K562 (cell line): ENCODE measurements around the gene FAM110D. TPM values are rescaled to one million over a fixed set of nuclear protein-coding genes. Genes with fewer than 3 reads are reported as not detected.
A peak's percentile ranks its signal among the peaks of the same experiment; 100 is the strongest.

ENCODE experiments used
- ATF1 ChIP-seq, 2 experiments: fragments of 450-650 bp in 1 of 2; IDR thresholded peaks; 2 replicates each; pipeline ENCODE4 v1.6.1; 2016; ENCODE audit warnings: missing compliant biosample characterization in 1 of 2, missing genetic modification characterization in 1 of 2
- CBFB ChIP-seq: sonication (generic); formaldehyde crosslinking; IDR thresholded peaks from 2 replicates; pipeline ENCODE4 v1.4.0; 2020; ENCODE audit warnings: mild to moderate bottlenecking, missing genetic modification reagents
- CBX1 ChIP-seq: sonication (generic); IDR thresholded peaks from 2 replicates; pipeline ENCODE4 v1.6.1; 2016; ENCODE audit warnings: antibody characterized with exemption, low read depth, mild to moderate bottlenecking
- FOXA3 ChIP-seq, 2 experiments: fragments of 450-650 bp in 1 of 2; sonication (generic) in 1 of 2; formaldehyde crosslinking; IDR thresholded peaks in 1 of 2; conservative IDR thresholded peaks in 1 of 2; 2 replicates each; pipeline versions ENCODE4 v1.4.0 to v1.8.0; 2020 to 2022; ENCODE audit warnings: mild to moderate bottlenecking in 2 of 2, missing genetic modification reagents in 1 of 2
- GATAD2B ChIP-seq: fragments of 450-650 bp; IDR thresholded peaks from 2 replicates; pipeline ENCODE4 v1.6.1; 2017; ENCODE audit warnings: mild to moderate bottlenecking, borderline replicate concordance
- HSF4 ChIP-seq: fragments of 250-450 bp; sonication (Bioruptor Pico); IDR thresholded peaks from 2 replicates; pipeline ENCODE4 v2.1.2; 2022; ENCODE audit warnings: mild to moderate bottlenecking, moderate library complexity, borderline replicate concordance
- KDM2B ChIP-seq: fragments of 250-450 bp; sonication (Bioruptor Pico); IDR thresholded peaks from 2 replicates; pipeline ENCODE4 v1.8.0; 2021; ENCODE audit warnings: mild to moderate bottlenecking, moderate library complexity
- MAFF ChIP-seq: IDR thresholded peaks from 2 replicates; pipeline ENCODE4 v1.6.1; 2012; ENCODE audit warnings: low read length, improper control_type of control experiment
- SRSF1 ChIP-seq: fragments of 200-400 bp; formaldehyde crosslinking; IDR thresholded peaks from 2 replicates; pipeline ENCODE4 v1.6.1; 2017; ENCODE audit warnings: mild to moderate bottlenecking, low read depth, low read length, moderate library complexity
- TAF9B ChIP-seq: fragments of 450-650 bp; IDR thresholded peaks from 2 replicates; pipeline ENCODE4 v1.6.1; 2018; ENCODE audit warnings: mild to moderate bottlenecking; ENCODE audit not compliant: partially characterized antibody
- TBP ChIP-seq: optimal IDR thresholded peaks from 2 replicates; pipeline ENCODE3; 2011; ENCODE audit warnings: low read depth, low read length, improper control_type of control experiment
- polyA plus RNA-seq, 8 experiments: library from polyadenylated mRNA; depleted of rRNA in 4 of 8; stranded (reverse) in 5 of 8; unstranded in 3 of 8; fragments of >200 nt; fragmentation: Nextera tagmentation in 2 of 8; fragmentation: Illumina TruSeq in 1 of 8; extraction: Ambion mirVana in 2 of 8; extraction: Trizol in 1 of 8; gene quantifications; 2 replicates each; pipeline versions ENCODE4 v1.2.1 to v1.2.3, GENCODE V29; 2011 to 2014; ENCODE audit warnings: inconsistent platforms in 1 of 8, missing spikeins in 1 of 8
- total RNA-seq, 7 experiments: library from RNA; depleted of rRNA in 6 of 7; stranded (reverse); fragments of >200 nt in 6 of 7; fragmentation: Illumina TruSeq in 2 of 7; extraction: Trizol in 2 of 7; gene quantifications; 2 replicates each; pipeline versions ENCODE4 v1.2.1 to v1.2.3, GENCODE V29; 2011 to 2021; ENCODE audit warnings: low replicate concordance in 1 of 7
- TF ChIP-seq, protein P1 (sequence below), 2 experiments: fragments of 450-650 bp in 1 of 2; sonication (generic) in 1 of 2; formaldehyde crosslinking in 1 of 2; IDR thresholded peaks; 2 replicates each; pipeline versions ENCODE4 v1.7.1 to v1.9.0; 2016 to 2022; ENCODE audit warnings: inconsistent platforms in 1 of 2, mild to moderate bottlenecking in 1 of 2, missing genetic modification reagents in 1 of 2
- TF ChIP-seq, protein P2 (sequence below): fragments of 450-650 bp; IDR thresholded peaks from 2 replicates; pipeline ENCODE4 v1.6.1; 2018; ENCODE audit not compliant: partially characterized antibody

Gene FAM110D
- total and polyA plus RNA-seq, 9 of the 15 experiments (the other 6 are each of a cell fraction or from before 2014, with no cell fraction given): 0.04 to 1.1 (median 0.33) TPM

DNA sequence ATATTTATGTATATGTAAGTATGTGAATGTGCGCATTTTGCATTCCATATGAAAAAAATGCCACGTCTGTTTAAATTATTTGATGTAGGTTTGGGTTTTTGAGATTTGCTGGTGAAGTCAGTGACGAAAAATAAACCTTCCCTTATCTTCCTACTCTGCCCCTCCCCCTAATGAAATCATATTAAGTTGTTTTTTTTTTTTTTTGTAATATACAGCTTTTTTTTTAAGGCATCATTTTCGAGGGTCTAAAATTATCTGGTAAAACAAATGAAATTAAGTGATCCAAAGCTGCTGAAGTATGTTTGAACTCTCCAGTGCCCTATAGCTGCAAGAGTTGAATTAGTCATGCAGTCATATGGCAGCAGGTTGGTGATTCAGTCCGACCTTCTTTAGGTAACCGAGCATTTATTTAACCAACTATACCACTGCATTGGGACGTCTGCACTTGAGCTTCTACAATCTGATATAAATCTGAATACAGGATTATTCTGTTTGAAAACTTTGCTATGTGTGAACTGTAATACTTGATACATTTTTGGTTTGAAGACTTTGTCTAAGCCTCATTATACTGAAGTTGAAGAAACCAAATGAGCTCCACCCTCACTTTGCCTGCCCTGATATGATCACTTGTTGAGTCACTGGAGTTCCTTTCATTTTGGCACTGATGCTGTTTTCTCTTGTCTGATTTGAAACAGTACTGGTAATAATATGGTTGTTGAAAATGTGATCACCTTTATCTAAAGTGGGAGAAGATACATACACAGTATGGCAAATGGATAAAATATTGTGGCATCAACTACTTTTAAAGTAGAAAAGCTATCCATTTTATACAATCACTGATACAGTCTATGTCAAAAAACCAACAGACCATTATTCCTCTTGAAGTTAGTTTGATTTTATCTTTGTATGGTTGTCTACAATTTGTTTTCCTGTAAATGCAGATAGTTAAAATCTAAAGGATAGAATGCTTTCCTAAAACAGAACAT is 35.6 kb upstream of the FAM110D start (continued):
- TF ChIP-seq, protein P1, sequence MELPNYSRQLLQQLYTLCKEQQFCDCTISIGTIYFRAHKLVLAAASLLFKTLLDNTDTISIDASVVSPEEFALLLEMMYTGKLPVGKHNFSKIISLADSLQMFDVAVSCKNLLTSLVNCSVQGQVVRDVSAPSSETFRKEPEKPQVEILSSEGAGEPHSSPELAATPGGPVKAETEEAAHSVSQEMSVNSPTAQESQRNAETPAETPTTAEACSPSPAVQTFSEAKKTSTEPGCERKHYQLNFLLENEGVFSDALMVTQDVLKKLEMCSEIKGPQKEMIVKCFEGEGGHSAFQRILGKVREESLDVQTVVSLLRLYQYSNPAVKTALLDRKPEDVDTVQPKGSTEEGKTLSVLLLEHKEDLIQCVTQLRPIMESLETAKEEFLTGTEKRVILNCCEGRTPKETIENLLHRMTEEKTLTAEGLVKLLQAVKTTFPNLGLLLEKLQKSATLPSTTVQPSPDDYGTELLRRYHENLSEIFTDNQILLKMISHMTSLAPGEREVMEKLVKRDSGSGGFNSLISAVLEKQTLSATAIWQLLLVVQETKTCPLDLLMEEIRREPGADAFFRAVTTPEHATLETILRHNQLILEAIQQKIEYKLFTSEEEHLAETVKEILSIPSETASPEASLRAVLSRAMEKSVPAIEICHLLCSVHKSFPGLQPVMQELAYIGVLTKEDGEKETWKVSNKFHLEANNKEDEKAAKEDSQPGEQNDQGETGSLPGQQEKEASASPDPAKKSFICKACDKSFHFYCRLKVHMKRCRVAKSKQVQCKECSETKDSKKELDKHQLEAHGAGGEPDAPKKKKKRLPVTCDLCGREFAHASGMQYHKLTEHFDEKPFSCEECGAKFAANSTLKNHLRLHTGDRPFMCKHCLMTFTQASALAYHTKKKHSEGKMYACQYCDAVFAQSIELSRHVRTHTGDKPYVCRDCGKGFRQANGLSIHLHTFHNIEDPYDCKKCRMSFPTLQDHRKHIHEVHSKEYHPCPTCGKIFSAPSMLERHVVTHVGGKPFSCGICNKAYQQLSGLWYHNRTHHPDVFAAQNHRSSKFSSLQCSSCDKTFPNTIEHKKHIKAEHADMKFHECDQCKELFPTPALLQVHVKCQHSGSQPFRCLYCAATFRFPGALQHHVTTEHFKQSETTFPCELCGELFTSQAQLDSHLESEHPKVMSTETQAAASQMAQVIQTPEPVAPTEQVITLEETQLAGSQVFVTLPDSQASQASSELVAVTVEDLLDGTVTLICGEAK (IDR thresholded peaks at IDR 0.05): 0 out of 2 replicates have a peak, but pooled peaks have one; percentile 24
- TF ChIP-seq, protein P1 (CRISPR knock-in tag; IDR thresholded peaks at IDR 0.05): no peak
- TF ChIP-seq, protein P2, sequence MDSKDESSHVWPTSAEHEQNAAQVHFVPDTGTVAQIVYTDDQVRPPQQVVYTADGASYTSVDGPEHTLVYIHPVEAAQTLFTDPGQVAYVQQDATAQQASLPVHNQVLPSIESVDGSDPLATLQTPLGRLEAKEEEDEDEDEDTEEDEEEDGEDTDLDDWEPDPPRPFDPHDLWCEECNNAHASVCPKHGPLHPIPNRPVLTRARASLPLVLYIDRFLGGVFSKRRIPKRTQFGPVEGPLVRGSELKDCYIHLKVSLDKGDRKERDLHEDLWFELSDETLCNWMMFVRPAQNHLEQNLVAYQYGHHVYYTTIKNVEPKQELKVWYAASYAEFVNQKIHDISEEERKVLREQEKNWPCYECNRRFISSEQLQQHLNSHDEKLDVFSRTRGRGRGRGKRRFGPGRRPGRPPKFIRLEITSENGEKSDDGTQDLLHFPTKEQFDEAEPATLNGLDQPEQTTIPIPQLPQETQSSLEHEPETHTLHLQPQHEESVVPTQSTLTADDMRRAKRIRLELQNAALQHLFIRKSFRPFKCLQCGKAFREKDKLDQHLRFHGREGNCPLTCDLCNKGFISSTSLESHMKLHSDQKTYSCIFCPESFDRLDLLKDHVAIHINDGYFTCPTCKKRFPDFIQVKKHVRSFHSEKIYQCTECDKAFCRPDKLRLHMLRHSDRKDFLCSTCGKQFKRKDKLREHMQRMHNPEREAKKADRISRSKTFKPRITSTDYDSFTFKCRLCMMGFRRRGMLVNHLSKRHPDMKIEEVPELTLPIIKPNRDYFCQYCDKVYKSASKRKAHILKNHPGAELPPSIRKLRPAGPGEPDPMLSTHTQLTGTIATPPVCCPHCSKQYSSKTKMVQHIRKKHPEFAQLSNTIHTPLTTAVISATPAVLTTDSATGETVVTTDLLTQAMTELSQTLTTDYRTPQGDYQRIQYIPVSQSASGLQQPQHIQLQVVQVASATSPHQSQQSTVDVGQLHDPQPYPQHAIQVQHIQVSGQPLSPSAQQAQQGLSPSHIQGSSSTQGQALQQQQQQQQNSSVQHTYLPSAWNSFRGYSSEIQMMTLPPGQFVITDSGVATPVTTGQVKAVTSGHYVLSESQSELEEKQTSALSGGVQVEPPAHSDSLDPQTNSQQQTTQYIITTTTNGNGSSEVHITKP: peak; percentile 75
- peak; percentile 35; the same call in 1 of the 2 replicates for TF ChIP-seq MAFF
- TF ChIP-seq GATAD2B: peak; percentile 73; the same call in 1 of the 2 replicates
- TF ChIP-seq FOXA3 (CRISPR knock-in tag; conservative IDR thresholded peaks at IDR 0.05 in 1 of 2, IDR thresholded peaks at IDR 0.05 in 1 of 2): no peak
- TF ChIP-seq TAF9B: peak; percentile 66
- TF ChIP-seq SRSF1: no peak
- peak; percentile 27; the same call in 1 of the 2 replicates for TF ChIP-seq KDM2B (CRISPR knock-in tag)
- no peak for TF ChIP-seq CBX1
- no peak for TF ChIP-seq CBFB
- TF ChIP-seq ATF1 (CRISPR knock-in tag; IDR thresholded peaks at IDR 0.05): no peak
- TF ChIP-seq ATF1 (tag; IDR thresholded peaks at IDR 0.05): peak; percentile 8
- TF ChIP-seq HSF4: peak; percentile 17; the same call in 1 of the 2 replicates
- TF ChIP-seq TBP: peak; percentile 52
